Mesenteric fat pad (tissue), 1 donor: ENCODE measurements around the gene RFK. TPM values are rescaled to one million over a fixed set of nuclear protein-coding genes. Genes with fewer than 3 reads are reported as not detected.
"Not testable (repeated sequence)": the region's sequence is repeated elsewhere in the genome, so short reads cannot be mapped to it uniquely, and the experiment has no call there.

Source experiments
- DNase-seq: peaks from one replicate; pipeline ENCODE4 v3.0.0-alpha.2; 2020; ENCODE audit warnings: low spot score
- total RNA-seq: library from RNA; stranded (reverse); fragmentation: NEBNext Ultra II Directional; extraction: Animal tissue kit (Norgen Biotek cat#: 25700); gene quantifications from one replicate; pipeline ENCODE4 v1.2.1, GENCODE V29; 2021
- donor health status: DM: yes; HTN: yes; CAD: no.

The RFK gene
- total RNA-seq, 1 donor from 2014 or later, result 17.3 TPM

- no peak for DNase-seq
These were observed 21.9 kb downstream of the RFK start for GRCh38 chr9:76372336-76372735.

DNA sequence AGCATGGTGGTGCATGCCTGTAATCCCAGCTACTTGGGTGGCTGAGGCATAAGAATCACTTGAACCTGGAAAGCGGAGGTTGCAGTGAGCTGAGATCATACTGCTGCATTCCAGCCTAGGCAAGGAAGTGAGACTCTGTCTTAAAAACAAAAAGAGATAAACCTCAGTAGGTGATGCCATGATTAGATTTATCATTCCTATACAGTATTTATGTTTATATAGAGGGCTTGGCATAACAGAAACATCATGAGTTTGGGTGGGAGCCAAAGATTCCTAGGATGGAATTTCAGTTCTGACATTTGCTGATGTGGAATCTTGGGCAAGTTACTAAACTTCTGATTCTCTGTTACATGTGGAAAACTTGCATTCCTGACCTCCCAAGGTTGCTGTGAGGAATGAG, 22.3 kb downstream of the RFK start:
- DNase-seq, result no peak

GRCh38 chr9:76370396-76371023, 23.7 kb downstream of the RFK start:
- DNase-seq, result no peak

DNA sequence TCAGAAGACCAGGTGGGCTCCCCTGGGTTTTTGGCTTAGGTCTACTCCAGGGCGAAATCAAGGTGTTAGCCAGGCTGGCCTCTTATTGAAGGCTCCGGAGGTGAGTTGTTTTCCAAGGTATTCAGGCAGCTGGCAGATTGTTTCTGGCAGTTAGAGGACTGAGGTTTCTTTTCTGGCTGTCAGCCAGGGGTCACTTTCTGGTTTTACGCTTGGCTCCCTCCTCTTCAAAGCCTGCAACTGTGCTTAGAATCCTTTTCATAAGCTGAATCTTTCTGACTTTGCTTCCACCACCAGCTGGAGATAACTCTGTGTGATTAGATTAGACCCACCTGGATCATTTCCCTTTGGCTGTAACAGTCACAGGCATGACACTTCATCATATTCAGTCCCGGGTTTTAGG, 24.6 kb downstream of the RFK start:
- DNase-seq, result no peak

- DNase-seq, result no peak
These were observed 28.0 kb downstream of the RFK start for GRCh38 chr9:76366275-76366674.

DNA sequence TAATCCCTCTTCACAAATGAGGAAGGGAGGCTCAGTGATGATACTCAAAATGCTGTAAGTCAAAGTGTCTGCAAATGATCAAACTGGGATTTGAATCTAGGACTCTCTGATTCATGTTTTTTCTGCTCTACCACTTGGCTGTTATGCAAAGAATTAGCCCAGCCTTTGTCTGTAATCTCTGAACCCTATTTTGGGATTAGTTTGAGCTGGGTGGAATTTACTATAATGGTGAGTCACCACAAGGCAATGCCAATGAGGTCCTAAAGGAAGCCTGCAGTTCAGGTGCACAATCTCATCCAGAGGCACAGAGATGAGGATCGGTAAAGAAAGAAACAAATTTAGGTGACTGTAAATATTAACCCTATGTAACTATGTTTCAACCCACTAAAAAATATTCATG, 29.2 kb downstream of the RFK start:
- DNase-seq, result no peak

DNA sequence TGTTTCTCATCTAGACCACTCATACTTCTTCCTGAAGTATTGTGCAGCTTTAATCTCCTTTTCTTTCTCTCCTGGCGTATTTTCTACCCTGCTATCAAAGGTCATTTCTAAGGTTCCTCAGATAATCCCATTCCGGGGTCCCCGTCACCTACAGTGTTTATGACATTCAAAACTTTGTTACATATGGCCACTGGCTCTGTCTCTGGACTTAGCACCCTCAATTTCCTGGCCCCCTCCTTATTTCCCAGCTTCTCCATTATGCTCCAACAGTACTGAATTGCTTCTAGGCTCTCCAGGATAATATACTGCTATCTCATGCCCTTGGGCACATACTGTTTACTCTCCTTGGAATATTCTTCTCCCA, 31.2 kb downstream of the RFK start:
- no peak for DNase-seq

DNA sequence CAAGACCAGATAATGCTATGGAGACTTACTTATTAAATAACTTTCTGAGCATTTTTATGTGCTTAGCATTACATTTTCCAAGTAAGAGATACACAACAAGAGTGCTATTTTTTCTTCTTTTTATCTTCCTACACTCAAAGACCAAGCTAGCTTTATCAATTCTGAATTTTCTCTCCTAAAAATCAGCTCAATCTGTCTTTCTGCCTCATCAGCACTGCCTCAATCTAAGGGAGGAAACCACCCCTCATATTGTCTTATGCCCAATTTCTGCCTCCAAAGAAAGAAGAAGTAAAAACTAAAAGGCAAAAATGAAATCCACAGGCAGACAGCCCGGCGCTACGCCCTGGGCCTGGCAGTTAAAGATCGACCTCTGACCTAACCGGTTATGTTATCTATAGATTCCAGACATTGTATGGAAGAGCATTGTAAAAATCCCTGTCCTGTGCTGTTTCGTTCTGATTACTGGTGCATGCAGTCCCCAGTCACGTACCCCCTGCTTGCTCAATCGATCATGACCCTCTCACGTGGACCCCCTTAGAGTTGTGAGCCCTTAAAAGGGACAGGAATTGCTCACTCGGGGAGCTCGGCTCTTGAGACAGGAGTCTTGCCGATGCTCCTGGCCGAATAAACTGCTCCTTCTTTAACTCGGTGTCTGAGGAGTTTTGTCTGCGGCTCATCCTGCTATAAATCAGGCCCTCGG, 31.7 kb downstream of the RFK start:
- not testable (repeated sequence) for DNase-seq

DNA sequence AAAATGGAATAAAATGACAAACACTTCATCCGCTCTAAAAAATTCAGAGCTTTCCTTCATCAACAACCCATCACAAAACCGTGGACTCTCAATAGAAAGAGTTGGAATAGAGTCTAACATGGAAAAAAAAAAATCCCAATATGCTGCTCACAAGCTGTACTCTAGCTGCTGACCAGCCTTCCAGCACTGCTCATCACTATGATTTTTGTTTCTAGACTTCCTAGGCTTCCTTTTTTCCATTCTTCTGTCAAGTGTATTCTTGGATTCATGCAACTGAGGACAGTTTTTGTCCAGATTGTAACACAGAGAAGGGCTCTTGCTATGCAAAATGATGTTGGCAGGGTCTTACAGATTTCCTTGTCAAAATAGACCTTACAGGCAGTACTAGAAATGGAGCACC, 34.5 kb downstream of the RFK start:
- DNase-seq, result no peak

- no peak for DNase-seq
These were observed 34.9 kb downstream of the RFK start for GRCh38 chr9:76359365-76359764.

- DNase-seq, result no peak
These were observed 35.5 kb downstream of the RFK start for GRCh38 chr9:76358628-76359280.

DNA sequence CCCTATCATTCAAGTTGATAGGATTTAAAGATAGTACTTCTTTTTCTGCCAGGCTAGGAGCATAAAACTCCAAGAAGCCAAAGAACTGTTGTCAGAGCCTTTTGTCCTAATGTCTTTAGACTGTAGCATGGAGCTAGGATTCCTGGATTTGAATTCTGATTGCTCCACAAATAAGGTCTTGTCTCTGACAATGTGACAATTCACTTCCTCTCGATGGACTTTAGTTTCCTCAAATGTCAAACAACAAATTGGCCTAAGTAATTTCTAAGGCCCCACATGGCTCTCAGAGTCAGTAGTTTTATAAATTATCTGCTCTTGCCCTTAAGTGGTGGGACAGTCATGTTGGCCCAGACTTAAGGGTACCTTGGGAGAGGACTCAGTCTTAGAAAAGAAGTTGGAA, 36.7 kb downstream of the RFK start:
- DNase-seq, result no peak

DNA sequence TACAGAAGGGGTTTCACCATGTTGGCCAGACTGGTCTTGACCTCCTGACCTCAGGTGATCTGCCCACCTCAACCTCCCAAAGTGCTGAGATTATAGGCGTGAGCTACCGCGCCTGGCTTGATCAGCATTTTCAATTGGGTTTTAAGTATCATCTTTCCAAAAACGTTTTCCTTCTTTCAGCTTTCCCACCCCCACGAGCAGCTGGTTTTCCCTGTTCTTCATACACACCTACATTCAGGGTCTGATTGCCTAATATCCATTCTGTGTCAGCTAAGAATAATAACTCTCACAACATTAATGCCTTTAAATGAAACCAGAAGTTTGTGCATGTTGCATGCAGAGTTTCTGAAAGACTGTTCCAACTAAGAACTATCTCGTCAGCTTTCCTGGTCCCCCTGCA, 38.3 kb downstream of the RFK start:
- no peak for DNase-seq

- no peak for DNase-seq
These were observed 40.0 kb downstream of the RFK start for GRCh38 chr9:76354221-76354620.

GRCh38 chr9:76353280-76353679, 40.9 kb downstream of the RFK start:
- no peak for DNase-seq

- DNase-seq, result no peak
These were observed 42.1 kb downstream of the RFK start for GRCh38 chr9:76352026-76352620.

- no peak for DNase-seq
These were observed 43.2 kb downstream of the RFK start for GRCh38 chr9:76351006-76351405.

DNA sequence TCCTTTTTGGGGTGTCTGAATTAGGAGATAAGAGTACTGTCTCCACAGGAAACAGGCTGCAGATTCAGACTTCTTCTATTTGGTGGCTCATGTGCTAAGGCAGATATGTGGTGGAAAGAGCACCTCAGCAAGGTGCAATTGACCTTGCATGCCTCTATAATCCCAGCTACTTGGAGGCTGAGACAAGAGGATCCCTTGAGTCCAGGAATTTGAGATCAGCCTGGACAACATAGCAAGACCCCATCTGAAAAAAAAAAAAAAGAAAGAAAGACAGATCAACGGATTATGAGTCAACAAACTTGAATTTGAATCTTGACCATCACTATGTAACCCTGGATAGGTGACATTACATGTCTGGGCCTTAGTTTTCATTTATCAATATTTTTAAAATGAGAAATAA, 44.4 kb downstream of the RFK start:
- no peak for DNase-seq

GRCh38 chr9:76342858-76343257, 51.4 kb downstream of the RFK start:
- DNase-seq, result no peak

GRCh38 chr9:76342201-76342600, 52.0 kb downstream of the RFK start:
- no peak for DNase-seq

- no peak for DNase-seq
These were observed 52.6 kb downstream of the RFK start for GRCh38 chr9:76341616-76342015.

DNA sequence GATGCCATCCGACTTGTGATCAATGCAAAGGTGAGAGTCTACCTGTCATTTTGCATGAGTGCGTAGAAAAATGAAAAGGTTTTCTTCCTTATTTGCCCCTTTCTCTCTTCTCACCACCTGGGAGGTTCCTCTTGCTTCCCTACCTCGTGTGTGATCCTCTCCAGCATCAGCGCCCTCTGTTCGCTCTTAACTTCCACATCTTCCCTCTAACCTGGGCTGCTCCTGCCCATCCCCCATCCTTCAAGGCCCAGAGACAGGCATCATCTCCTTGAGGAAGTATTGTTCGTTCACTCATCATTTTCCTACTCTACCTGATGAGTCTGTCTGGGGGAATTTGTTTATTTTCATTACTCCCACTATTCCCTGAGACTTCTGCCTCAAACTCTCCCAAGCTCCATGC, 55.8 kb downstream of the RFK start:
- DNase-seq, result no peak
